Posterior cingulate gyrus (tissue), 11 donors: ENCODE data around the gene BACH1.

Experiments used
- DNase-seq, 10 donors: peaks; one replicate each; pipeline versions ENCODE4 v3.0.0 to v3.0.0-alpha.2; 2020 to 2021; ENCODE audit warnings: mixed read lengths in 3 of 10
- intact Hi-C: fragments of 100-400 bp; cut with DNase I; formaldehyde crosslinking; loops from one replicate; pipeline ENCODE4 v1.15.1; 2023

Gene BACH1

DNA sequence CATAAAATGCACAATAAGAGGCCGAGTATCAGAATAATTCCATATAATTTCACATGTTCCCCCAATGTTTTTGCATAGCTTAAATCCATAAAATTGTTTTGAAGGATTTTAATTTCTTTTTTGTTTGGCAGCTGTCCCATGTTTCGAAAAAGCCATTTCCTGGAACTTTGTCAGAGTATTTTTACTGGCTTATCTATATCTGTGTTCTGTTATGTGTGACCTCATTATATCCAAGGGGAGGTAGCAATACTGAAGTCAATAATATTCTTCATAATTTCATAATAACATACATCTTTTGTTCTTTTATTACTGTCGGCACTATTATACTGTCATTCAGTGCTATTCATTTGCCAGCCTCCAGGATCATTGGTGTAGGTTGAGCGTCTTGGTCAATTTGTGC, 9.4 kb upstream of the BACH1 start:
- no peak for DNase-seq
- intact Hi-C loops = no loop called here

DNA sequence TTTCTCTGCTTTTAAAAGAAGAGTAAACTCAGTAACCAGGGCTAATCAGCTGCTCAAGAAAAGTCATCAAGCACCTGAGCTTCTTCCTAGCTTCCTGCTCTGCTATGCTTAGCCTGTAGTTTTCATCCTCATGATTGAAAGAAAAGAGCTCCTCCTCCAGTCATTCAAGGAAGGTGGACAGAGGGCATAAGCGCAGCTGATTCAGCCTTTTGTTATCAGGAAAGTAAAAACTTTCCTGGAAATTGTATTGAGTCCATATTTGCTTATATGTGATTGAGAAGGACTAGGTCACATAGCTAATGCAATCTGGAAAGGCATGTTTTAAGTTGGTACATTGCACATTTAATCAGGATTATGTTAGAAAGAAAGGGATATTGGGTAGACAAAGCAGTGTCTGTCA, 8.5 kb upstream of the BACH1 start:
- no peak for DNase-seq
- intact Hi-C loops = no loop called here

DNA sequence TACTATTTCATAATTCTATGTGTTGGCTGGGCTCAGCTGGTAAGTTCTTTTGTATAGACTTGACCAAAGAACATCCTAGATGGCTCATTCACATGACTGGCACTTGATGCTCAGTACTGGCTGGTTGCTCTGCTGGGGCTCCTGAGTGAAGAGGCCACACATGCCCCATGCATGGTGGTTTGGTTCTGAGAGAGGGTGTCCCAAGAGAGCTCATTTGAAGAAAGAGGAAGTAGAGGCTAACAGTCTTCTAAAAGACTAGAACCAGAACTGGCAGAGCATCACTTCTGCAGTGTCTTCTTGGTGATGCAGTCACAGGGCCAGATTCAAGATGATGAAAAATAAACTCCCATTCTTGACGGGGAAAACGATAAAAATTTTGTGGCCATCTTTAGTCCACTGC, 5.2 kb upstream of the BACH1 start:
- no peak for DNase-seq
- intact Hi-C loops = no loop called here

DNA sequence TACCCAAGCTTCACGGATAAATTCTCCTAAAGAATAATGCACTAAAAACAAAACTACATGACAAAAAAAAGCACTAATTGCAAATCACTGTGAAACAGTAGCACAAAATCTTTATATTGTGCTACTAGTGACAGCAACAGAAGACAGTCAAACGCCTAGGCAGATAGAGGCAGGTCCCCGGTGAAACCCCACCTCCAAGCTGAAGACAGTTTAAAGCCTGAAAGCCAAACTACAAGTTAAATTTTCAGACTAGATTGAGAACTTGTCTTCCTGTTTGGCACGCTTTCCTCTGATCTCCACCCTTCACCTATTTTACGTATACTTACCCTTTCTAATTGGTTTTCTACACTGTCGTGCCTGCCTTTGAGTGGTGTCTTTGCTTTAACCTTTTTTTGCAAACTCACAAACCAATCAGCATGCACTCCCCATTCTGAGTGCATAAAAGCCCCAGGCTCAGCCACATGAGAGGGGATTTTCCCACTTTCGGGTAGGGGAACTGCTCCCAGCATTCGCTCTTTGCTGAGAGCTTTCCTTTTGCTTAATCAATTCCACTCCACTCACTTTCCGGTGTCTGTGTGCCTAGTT, 3.6 kb upstream of the BACH1 start:
- intact Hi-C loops = loop anchor here (5.0 kb wide), 1 partner anchor 223 kb away; the partner anchor contains the start of gene CCT8

DNA sequence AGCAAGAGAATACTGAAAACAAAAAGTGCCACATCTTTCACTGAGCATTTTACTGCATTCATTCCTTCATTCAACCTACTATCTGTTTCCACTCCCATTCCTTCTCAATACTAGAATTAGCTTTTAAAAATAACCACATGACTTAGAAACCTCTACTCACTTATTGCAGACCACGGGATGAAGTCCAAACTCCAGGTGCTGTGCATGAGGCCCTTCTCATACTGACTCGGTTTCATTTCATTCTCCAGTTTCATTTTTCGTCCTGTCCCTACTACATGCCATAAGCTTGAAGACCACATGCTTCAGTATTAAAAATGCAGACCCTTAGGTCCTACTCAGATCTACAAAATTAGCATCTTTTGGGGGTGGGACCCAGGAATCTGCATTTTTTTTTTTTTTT, 2.3 kb upstream of the BACH1 start:
- DNase-seq = no peak
- intact Hi-C loops = loop anchor here (5.0 kb wide), 1 partner anchor 224 kb away; the partner anchor contains the start of gene CCT8

More for the DNA sequence above, 3.6 kb upstream of the BACH1 start:
- no peak for DNase-seq

DNA sequence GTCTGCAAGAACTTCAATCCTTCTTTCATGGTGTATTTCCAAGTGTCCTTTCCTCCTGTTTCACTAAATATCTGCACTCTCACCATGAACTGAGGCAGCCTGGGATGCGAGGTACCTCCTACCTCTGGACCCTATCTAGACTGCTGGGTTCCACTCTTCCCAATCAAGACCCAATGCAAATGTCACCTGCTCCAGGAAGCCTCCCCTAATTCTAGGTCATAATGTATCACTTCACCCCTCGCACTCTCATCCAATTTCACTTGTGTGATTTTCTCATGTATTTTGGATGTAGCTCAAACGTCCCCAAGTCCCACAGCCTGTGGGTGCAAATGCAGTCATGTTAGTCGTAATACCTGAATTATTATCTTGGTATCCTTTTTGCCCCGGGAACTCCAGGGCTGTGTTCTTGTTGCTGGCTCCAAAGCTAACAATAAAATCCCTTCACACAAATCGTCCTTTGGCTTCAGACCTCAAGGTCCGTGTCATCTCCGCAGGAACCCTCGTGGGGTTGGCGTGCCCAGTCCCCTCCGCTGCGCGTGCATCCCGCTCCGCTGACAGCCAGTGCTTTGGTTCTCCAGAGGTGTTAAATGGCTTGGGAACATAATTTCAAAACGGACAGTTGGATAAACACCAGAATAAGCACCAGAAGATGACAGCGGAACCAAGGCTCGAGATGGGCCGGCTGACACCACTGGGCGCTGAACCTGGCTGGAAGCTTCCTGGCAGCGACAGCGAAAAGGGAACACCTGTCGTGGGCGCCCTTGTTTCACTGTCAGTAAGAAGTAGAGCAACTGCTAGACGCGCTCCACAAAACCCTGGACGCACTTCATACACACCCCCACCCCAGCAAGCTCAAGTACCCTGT, 1.0 kb upstream of the BACH1 start:
- intact Hi-C loops = loop anchor here (5.0 kb wide), 1 partner anchor 225 kb away; the partner anchor contains the start of gene CCT8
- peak in 2 of 10 donors; percentile 9 to 84 for DNase-seq

DNA sequence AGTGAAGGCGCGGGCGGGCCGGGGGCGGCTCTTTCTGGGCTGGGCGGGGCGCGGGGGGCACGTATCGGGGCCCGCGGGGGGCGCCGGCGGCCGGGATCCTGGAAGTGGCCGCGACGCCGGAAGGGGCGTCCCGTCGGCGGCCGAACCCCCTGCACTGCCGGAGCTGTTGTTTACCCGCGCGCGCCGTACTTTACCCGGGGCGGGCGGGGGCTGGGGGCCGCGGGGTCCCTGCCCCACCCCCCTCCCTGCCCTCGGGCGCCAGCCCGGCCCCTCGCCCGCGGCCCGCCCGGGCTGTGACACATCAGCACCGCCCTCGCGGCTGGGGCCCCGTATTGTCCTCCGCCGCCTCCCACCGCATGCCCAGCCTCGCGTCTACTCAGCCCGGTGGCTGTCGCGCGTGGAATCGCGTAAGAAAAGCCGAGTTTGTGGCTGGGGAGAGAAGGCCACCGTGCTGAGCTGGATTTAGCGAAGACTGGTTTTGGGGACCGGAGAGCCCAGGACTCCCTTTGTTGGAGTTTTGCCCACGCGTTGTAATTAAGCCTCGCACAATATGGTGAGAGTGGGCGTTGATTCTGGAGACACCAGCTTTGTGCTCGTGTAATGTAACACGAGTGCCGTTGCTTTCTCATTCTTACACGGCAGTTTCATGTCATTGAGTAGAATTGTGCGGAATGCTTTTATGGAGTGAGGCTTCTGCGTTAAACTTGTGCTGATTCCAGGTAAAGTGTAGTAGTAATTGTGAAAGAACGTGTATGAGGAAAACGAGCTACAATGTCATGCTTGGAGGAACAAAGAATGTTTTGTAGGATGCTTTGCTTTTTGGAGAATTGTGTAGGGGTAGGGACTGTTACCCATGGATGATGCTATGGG, 559 bp downstream of the BACH1 start:
- DNase-seq = peak; percentile 29 to 92 (median 54)
- intact Hi-C loops = loop anchor here (5.0 kb wide), 1 partner anchor 227 kb away; the partner anchor contains the start of gene CCT8

DNA sequence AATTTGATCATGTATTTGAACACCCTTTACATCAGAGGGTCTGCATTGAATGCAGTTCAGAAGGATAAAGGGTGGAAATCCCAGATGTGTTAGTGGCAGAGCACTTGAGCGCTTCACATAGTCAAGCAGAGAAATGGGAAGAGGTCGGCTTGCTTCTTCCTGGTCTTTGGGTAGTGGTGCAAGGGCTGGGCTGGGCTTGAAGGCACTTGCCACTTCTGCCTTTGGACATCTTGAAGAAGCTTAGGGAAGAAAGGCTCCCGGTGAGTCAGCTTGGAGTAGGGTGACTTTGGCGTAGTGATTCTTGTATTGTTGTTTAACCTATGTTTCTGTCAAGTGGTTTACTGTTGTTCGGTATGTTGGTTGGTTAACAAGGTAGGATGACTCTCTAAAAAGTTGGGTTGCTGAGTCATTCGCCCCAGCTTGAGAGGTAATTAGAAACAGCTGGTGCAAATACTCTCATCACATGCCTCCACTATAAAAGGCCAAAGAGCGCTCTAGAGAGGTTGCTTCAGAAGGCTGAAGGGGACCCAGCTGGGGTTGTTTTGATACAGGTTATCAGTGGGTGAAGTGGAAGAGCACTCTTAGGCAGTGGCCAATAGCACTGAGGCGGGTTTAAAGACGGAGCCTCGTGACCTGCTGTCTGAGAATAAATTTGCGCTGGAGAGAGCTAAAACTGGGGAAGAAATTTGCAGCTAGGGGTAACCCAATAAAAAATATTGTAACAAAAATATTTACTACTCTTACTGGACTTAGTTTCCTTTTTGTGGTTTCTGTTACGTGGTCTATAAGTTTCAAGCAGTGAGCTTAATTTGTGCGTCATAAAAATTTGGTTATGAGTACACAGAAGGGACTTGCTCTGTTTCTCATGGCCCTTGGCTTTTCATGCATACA, 1.4 kb downstream of the BACH1 start:
- peak in 2 of 10 donors; percentile 19 to 35 for DNase-seq

DNA sequence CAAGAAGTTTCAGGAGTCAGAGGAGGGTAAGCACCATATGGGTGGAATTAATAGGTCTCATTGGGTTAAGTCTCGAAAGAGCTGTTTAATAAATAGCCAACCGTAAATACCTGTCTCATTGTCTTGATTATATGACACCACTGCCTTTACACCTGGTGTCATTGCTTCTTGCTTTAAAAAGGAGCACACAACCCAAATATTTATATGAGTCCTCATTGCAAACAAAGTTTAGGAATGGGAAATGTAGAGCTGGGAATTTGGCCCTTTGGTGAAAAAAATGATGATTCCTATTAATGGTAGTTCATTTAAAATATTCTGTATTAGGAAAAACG, 2.1 kb downstream of the BACH1 start:
- intact Hi-C loops = no loop called here
- no peak for DNase-seq

More for the DNA sequence above, 1.4 kb downstream of the BACH1 start:
- intact Hi-C loops = loop anchor here (5.0 kb wide), 1 partner anchor 228 kb away; the partner anchor contains the start of gene CCT8

DNA sequence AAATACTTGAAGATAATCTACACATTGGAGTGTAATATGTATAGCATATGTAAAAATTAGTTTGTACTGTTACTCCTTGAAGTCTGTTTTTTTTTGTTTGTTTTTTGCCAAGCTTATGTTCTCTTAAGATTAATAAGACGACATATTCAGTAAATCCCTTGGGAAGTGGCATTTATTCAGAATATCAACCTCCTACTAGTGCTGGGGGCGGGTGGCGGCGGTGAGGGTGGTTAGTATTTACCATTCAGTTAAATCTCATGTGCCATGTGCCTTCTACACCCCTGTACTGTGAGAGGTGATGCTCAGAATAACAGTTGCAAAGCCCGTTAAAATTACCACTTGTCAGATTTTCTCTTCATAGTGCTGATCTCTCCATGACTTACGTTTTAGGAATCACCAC, 3.0 kb downstream of the BACH1 start:
- no peak for DNase-seq
- intact Hi-C loops = no loop called here

DNA sequence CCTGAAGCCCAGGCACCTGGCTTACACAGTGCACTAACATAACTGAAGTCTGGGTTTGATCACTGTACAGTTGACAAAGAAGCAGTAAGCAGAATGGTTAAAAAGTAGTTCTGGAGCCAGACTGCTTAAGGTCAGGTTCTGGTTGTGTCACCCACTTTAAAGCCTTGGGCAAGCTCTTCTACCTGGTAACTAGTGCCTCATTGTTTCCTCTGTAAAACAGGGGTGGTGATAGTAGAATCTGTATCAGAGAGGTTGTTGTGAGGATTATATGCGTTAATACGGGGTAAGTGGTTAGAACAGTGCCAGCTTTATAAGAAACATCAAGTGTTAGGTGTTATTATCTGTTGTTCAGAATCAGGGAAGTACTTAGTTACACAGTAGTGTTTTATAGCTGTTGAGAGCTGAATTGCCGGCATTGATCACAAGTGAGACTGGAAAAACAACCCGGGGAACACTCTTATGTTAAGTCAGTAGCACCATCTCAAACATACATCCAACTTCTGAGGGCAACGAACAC, 3.7 kb downstream of the BACH1 start:
- no peak for DNase-seq
- intact Hi-C loops = no loop called here

DNA sequence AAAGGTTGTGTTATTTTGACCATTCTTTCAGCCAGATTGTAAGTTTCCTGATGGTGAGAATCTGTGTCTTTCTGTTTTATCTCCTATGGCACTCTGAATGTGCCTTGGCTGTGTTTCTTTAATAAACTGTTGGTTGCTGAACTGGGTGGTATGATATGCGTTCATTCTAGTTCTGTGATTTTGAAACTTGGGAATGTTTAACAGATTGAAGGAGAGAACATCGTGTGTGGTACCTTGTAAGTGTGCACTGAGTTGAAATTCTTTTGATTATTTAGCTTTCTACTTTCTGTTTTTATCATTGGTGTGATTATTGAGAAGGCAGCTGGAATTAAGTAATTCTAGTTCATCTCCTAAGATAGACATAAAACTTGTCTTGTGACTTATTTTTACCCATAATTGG, 4.6 kb downstream of the BACH1 start:
- intact Hi-C loops = no loop called here

DNA sequence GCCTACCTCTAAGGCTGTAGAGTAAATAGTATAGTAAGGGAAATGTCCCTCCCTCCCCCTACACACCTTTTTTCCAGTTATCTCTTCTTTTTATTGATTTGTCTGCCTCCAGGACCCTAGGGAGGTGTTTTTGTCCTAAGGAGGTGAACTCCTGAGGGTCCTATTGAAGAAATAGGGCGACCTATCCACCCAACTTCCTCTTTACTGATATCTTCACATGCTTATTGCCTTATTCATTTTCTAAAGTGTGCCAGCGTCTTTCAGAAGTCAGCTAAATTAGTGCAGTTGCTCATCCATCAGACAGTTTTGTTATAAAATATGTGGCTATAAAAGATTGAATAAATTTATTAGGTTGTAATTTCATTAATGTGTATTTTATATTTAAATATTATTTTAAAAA, 5.9 kb downstream of the BACH1 start:
- intact Hi-C loops = no loop called here

More for the DNA sequence above, 4.6 kb downstream of the BACH1 start:
- DNase-seq = no peak

DNA sequence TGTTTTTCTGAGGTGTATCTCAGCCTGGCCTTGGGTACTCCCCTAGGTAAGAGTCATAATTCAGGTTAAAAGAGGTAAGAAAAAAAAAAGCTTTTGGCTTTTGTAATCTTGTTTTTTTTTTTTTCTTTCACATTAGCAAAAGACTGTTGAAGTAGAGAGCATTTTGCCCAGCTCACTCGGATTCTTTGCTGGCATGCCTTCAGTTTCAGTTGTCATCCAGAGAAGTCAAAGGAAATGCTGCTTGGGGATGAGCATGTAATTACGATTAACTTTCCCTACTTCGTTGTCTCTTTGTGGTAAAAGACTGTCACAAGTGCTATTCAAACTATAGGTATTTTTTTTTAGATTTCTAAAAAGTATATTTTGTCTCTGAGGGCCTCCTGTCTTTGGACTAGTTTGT, 6.3 kb downstream of the BACH1 start:
- DNase-seq = no peak
- intact Hi-C loops = no loop called here

More for the DNA sequence above, 5.9 kb downstream of the BACH1 start:
- no peak for DNase-seq

DNA sequence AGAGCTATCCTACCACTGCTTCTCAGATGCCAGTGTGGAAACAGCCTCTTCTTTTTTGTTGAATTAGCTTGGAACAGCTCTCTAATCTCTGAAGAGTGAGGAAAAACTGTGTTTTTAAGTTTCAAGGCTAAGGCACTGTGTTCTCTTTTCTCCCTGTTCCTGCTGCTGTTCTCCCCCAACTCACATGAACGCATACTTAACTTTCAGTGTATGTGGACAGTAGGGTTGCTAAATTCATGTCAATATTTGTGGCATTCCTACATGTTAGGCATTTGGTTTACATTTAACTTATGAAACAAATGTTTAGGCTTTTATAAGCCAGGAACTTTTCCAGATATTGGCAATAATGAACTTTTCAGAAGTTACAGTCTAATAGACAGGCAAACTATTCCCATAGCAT, 6.8 kb downstream of the BACH1 start:
- DNase-seq = no peak
- intact Hi-C loops = no loop called here

DNA sequence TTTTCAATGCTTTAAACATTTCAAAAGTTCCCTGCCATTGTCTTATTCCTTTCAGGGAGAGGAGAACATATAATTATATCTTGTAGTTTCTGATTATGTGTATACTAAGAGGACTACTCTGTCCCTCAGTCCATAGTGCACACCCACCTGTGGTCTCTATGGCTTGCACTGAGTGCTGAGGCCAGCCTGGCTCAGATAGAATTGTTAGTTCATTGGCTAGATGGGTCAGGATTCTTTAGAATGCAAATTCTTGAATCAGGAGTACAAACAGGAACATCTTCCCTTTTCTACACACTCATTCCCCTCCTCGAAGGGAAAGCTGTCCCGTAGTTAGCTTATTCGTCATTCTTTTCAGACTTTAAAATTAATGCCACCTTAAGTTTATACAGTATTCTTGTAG, 8.2 kb downstream of the BACH1 start:
- intact Hi-C loops = no loop called here
- DNase-seq = no peak

DNA sequence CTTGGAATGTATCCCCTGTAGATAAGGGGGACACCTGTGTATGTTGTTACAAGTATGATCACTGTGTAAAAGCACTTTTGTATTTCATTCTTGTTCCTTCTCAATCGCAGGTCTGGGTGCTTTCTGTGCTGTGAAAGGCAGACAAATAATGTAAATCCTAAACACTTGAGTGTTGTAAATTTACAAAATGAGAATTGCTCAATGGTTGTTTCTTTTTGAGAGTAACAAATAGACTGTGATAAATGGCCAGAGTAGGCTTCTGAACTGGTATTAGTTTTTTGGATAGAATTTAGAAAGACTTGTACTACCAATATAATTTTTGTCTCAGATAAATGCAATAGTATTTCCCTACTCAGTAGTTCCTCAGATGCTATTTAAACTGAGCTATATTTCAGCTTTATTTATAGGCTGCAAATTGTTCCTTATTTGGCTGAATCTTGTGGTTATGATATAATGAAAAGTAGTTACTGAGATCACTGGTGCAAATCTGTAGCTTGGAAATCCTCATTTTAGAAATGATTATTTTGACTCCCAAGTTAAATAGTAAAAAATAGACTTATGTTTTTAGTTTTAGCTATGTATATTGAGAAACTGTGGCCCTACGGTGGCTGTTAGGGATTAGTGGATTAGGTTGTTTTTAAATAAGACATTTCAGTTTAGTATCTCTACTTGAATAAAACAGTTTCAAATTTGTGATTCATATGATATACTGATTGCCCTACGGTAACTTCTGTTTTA, 9.2 kb downstream of the BACH1 start:
- no peak for DNase-seq
- intact Hi-C loops = no loop called here

DNA sequence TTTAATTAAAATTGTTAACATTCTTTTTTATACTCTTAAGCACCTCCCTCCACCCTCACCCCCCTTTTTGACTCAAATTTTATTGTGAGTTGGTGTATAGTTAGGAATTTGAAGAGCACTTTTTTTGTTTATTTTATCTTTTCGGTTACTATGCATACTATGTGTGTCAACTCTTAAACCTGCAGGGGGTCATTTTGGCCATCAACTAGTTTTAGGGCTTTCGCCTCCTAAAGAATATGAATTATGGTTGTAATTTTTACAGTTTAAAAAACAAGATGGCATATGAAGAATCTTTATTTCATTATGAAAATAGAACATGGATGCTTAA, 9.7 kb downstream of the BACH1 start:
- intact Hi-C loops = no loop called here
- no peak for DNase-seq

DNA sequence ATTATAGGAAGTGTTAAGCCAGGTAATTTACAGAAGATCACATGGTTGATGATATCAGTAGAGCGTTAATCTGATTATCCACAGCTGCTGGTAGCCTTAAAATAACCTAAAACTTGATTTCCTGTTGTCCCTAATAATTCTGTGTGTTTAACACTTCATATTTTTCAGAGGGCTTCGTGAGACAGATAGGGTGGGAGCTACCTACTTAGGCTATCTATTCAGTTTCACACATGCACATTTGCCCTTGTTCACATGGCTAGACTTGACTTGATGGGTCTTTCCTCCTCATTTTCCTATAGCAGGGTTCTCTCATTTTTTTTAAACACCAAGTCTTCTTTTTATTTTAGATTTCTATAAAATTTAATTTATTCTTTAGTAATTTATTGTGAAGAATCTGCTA, 11.0 kb downstream of the BACH1 start:
- intact Hi-C loops = no loop called here
- DNase-seq = no peak
